T-helper 2 cell treated with Interferon-gamma antibody and Interleukin-4, amounts not matched to agents 100 ng/mL and 5 ng/mL, for 36 hours (primary cell): ENCODE measurements around the gene KHDC1L. TPM values are rescaled to one million over a fixed set of nuclear protein-coding genes. Genes with fewer than 3 reads are reported as not detected.
"Not testable (repeated sequence)": the region's sequence is repeated elsewhere in the genome, so short reads cannot be mapped to it uniquely, and the experiment has no call there.

ENCODE experiments used
- intact Hi-C: fragments of 100-400 bp; cut with micrococcal nuclease; formaldehyde crosslinking; loops from one replicate; pipeline ENCODE4 v1.15.1; 2023
- total RNA-seq: library from RNA; stranded (reverse); gene quantifications from 2 replicates; pipeline ENCODE4 v1.2.3, GENCODE V29; 2022

Gene KHDC1L
- total RNA-seq, 1 donor from 2014 or later, result not detected

GRCh38 chr6:73207221-73207837 is 18.0 kb downstream of the KHDC1L start:
- intact Hi-C loops, result no loop called here

GRCh38 chr6:73204252-73204651 is 21.0 kb downstream of the KHDC1L start:
- intact Hi-C loops, result no loop called here

GRCh38 chr6:73203098-73203497 is 22.2 kb downstream of the KHDC1L start:
- intact Hi-C loops, result no loop called here

- intact Hi-C loops, result no loop called here
Measured at GRCh38 chr6:73200735-73201134, 24.6 kb downstream of the KHDC1L start.

- intact Hi-C loops, result no loop called here
Measured at GRCh38 chr6:73200247-73200646, 25.0 kb downstream of the KHDC1L start.

- intact Hi-C loops, result no loop called here
Measured at GRCh38 chr6:73194744-73195143, 30.6 kb downstream of the KHDC1L start.

GRCh38 chr6:73193302-73193701 is 32.0 kb downstream of the KHDC1L start:
- intact Hi-C loops, result not testable (repeated sequence)

GRCh38 chr6:73182021-73182607 is 43.2 kb downstream of the KHDC1L start:
- intact Hi-C loops, result loop anchor here (5.0 kb wide), 1 partner anchor 145 kb away; no protein-coding TSS in a partner anchor

- intact Hi-C loops, result loop anchor here (1.0 to 5.0 kb wide), 4 partner anchors 50 to 769 kb away; no protein-coding TSS in a partner anchor
Measured at GRCh38 chr6:73180763-73181619, 44.3 kb downstream of the KHDC1L start.

- intact Hi-C loops, result loop anchor here (2.0 to 5.0 kb wide), 2 partner anchors 49 to 147 kb away; no protein-coding TSS in a partner anchor
Measured at GRCh38 chr6:73180076-73180738, 45.1 kb downstream of the KHDC1L start.

- intact Hi-C loops, result no loop called here
Measured at GRCh38 chr6:73177221-73177944, 47.9 kb downstream of the KHDC1L start.

- intact Hi-C loops, result no loop called here
Measured at GRCh38 chr6:73176057-73176456, 49.2 kb downstream of the KHDC1L start.

- intact Hi-C loops, result no loop called here
Measured at GRCh38 chr6:73174646-73175045, 50.6 kb downstream of the KHDC1L start.

Other genes with a start within 250 kb of the KHDC1L start
- gene KHDC1, start 37.7 kb upstream of the KHDC1L start, total RNA-seq, result 6.5 and 7.2 TPM in 2 replicates
- gene DPPA5, start 128.8 kb upstream of the KHDC1L start, total RNA-seq, result not detected in 2 replicates
- not detected in 2 replicates for gene KHDC3L, start 137.2 kb upstream of the KHDC1L start, total RNA-seq
- 0.66 and 0.84 TPM in 2 replicates for gene OOEP, start 144.4 kb upstream of the KHDC1L start, total RNA-seq
- gene DDX43, start 169.3 kb upstream of the KHDC1L start, total RNA-seq, result 1.3 TPM in 2 replicates
- 45.8 and 46.5 TPM in 2 replicates for gene CGAS, start 226.8 kb upstream of the KHDC1L start, total RNA-seq
- gene MTO1, start 236.2 kb upstream of the KHDC1L start, total RNA-seq, result 48.0 and 56.4 TPM in 2 replicates